HG03354 (cell line): Measurements from ENCODE around the gene CNDP2.
"Not testable (repeated sequence)": the region's sequence is repeated elsewhere in the genome, so short reads cannot be mapped to it uniquely, and the experiment has no call there.

ENCODE experiments used
- ATAC-seq: cut with Tn5 transposase; IDR thresholded peaks from one replicate; pipeline ENCODE4 v1.9.1; 2021; ENCODE audit warnings: mild to moderate bottlenecking; ENCODE audit not compliant: unreplicated experiment, poor library complexity, severe bottlenecking

The CNDP2 gene

DNA sequence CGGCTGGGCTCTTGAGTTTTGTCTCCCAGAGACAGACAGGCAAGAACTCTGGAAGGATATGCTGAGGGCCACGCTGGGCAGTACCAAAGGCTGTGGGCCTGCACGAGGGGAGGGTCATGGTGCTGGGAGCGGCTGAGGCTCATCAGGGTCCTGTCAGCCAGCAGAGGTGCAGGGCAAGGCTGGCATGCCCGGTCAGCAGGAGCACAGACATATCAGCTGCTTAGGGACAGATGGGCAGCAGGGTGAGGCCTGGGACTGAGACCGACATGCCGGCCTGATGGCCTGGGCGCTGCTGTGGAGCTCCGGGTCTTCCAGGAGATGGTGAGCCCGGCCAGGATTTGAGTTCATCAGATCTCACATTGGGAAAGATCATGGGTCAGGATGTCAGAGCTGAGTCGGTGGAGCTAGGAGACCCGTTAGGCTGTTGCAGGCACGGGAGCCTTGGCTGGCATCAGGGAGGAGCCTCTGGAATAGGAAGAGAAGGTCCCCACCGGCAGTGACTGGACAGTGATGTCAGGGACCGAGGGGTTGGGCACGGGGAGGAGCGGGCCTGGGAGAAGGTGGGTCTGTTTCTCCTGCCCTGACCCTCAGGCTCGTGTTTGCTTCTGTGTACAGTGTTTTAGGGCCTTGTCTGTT, 18.8 kb downstream of the CNDP2 start:
- no peak for ATAC-seq

DNA sequence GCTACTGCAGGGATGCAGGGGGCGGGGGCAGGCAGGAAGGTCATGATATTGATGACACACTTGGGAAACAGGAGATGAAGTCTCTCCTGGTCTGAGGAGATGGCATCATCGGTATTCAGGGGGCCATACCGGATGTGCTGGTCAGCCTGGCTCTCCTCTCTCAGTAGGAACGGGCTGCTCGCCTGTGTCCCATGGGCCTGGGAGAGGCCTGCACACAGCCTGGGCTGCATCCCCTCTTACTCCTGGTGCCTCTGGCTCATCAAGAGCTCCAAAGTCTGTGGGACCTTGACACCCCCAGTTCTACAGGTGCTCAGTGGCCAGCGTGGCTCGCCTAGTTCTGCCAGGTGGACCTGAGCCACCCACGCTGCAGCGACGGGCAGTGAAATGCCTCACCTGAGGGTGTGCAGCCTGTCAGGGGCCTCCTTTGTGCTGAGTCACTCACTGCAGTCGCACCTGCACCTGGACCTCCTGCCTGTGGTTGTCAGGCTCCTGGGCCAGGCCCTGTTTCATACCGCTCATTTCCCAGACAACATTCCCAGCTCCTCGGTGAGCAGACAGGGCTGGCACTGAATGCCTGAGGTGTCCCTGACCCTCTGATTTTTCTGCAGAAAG, 19.6 kb downstream of the CNDP2 start:
- no peak for ATAC-seq

DNA sequence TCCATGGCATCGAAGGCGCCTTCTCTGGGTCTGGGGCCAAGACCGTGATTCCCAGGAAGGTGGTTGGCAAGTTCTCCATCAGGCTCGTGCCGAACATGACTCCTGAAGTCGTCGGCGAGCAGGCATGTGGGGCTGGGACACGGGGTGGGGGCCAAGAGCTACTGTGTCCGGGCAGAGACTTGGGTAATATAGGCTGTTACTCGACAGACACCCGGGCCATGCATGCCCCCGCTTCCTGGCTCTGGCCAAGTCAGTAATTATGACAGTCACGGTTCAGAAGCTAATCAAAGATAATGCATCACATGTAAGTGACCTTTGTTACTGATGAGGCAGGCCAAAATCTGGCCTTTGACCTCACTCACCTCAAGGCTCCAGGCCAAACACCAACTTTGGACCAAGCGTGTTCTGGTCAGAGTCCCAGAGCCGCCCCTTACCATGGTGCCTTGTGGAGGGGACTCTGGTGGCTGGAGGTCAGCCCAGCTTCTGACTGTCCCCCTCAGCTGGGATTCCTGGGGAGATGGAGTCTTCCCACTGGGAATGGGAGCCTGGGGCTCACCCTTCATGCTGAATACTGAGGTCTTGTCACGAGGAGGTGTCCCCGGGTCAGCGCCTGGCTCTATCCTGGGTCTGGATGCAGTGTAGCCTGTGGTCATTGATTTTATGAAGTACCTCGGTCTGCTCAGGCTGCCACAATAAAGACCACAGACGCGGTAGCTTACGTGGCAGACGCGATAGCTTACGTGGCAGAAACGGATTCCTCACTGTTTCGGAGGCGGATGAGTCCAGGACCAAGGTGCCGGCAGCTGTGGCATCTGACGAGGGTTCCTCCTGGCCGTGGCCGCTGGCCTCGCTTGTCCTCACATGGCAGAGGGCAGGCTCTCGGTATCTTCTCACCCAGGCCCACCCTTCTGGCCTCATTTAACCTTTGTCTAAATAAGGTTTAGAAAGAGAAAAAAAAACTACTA, 20.4 kb downstream of the CNDP2 start:
- ATAC-seq, result no peak

DNA sequence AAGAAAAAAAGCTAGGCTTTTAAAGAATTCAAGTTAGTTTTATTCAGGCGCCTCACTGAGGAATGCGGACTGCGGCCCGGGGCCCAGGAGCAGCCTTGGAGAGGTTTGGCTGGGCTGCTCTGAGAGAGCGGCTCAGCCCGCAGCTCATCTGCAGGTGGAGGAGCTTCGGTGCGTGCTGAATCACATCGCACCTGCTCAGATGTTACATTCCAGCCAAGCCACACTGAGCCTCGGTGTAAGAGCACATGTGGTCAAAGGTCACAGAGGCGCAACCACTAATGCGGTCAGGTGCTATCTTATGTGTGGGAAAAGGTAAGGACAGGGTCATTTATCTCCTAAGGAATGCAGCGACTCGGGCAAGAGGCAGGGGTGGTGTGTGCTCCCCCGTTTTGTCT, 21.1 kb downstream of the CNDP2 start:
- ATAC-seq, result no peak

DNA sequence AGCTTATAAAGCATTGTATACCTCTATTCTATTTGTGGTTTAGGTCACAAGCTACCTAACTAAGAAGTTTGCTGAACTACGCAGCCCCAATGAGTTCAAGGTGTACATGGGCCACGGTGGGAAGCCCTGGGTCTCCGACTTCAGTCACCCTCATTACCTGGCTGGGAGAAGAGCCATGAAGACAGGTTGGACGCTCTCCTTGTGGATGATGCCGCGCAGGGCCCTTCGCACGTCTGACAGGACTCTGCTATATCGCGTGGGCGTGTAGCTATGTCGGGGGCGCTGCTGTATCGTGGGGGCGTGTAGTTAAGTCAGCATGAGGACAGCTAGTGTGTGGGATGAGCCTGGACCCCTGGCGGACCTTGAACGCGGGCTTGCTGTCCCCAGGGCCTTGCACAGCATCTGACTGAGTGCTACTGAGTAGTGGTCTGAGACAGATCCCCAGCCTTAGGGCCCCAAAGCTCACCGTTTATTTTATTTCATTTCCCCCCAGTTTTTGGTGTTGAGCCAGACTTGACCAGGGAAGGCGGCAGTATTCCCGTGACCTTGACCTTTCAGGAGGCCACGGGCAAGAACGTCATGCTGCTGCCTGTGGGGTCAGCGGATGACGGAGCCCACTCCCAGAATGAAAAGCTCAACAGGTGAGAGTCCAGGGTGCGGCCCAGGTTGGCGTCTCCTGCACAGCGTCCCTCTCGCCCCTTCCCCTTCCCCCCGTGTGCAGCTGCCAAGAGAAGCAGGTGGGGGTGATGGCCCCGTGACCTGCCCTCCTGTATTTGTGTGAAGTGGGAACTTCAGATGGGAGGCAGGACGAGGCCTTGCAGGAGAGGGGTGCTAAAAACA, 22.5 kb downstream of the CNDP2 start:
- no peak for ATAC-seq

DNA sequence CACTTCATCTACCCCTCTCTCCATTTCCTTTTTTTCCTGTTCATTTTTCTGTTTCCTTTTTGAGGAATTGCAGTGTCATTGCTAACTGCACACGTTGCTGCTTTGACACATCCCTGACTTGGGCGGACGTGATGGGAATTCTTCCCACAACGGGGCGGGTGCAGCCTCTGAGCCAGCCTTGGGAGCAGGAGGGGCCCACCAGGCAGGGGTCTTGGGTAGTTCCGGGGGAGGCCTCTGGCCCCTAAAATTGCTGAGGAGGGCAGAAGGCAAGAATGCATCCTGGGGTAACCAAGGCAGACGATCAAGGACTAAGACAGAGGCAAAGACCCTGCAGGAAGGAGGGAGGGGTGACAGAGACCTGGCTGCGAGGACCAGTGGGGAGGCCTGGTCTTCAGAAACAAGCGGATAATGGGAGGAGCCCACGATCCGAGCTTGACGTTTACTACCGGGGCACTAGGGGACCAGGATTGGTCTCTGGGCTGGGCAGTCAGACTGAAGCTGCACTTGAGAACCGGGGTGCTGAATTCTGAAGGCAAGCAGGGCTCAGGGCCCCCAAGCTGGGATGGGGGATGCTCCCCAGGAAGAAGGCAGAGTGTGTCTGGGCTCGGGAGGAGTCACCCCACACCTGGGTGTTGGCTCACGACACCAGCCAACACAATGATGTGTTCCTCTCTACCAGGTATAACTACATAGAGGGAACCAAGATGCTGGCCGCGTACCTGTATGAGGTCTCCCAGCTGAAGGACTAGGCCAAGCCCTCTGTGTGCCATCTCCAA, 23.3 kb downstream of the CNDP2 start:
- no peak for ATAC-seq

DNA sequence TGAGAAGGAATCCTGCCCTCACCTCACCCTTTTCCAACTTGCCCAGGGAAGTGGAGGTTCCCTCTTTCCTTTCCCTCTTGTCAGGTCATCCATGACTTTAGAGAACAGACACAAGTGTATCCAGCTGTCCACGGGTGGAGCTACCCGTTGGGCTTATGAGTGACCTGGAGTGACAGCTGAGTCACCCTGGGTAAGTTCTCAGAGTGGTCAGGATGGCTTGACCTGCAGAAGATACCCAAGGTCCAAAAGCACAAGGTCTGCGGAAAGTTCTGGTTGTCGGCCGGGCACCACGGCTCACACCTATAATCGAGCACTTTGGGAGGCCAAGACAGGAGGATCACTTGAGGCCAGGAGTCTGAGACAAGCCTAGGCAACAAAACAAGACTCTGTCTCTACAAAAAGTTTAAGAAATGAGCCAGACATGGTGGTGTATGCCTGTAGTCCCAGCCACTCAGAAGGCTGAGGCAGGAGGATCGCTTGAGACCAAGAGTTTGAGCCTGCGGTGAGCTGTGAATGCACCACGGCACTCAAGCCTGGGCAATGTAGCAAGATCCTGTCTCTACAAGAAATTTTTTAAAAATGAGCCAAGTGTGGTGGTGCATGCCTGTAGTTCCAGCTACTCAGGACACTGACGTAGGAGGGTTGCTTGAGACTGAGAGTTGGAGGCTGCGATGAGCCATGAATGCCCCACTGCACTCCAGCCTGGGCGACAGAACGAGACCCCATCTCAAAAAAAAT, 24.1 kb downstream of the CNDP2 start:
- no peak for ATAC-seq

DNA sequence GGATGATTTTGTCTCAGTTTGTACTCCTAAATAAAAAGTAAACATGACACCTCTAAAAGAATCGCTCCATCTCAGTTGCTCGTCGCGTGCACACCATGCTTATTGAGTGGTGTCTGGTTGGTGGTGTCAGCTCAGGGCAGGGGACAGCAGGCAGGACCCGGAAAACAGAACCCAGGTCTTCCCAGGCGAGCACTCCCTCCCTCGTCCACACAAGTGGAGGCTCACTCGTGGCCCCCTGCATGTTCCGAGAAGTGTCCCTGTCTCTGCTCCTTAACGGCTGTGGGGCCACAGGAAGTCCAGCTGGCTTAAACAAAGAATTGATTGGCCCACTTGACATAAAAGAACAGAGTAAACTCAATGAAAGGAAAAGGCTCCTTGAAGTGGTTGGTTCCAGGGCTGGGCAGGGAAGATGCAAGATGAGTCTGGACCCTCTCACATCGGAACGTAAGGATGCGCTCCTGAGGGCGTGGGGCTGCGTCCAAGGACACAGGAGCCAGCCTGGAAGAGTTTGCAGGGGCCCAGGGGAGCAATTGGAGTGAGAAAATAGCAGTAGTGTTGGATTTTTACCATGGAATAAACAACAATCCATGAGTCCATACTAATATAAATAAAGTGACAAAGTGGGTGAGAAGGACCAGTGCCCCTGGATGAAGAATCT, 25.0 kb downstream of the CNDP2 start:
- no peak for ATAC-seq

DNA sequence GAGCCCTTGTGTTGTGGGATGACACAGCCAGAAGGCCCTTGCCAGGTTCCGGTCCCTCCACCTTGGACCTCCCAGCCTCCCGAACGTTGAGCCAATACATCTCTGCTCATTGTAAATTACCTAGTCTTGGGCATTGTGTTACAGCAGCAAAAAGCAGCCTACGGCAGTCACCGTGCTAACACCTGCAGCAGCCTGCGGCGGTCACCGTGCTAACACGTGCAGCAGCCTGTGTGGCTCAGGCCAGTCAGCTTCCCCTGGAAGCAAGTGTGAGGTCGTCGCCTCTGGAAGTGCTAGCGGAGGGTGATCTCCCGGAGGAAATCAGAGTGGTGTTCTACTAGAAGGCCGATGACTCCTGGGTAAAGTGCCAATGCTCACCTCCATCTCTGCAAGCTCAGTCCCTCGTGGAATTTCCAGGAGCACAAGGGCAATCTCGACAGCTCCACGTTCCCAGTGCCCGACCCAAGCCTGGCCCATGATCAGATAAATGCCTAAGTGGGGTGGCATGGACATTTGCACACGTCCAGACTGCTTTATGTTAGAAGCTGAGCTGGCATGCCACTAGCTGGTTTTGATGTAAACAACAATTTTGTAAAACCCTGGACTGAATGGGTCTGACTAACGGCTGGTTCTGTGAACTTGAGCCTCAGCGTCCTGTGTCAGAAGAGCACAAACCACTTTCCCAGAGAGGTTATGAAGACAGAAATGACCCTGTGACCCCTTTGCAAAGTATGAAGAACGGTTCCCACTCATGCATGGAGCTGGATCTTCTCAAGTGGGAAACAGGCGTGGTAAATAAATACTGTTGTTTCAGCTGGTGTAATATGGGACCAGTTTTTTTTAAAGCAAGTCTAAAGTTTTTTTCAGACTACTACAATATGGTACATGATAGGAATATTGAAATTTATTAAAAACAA, 26.7 kb downstream of the CNDP2 start:
- ATAC-seq, result no peak

DNA sequence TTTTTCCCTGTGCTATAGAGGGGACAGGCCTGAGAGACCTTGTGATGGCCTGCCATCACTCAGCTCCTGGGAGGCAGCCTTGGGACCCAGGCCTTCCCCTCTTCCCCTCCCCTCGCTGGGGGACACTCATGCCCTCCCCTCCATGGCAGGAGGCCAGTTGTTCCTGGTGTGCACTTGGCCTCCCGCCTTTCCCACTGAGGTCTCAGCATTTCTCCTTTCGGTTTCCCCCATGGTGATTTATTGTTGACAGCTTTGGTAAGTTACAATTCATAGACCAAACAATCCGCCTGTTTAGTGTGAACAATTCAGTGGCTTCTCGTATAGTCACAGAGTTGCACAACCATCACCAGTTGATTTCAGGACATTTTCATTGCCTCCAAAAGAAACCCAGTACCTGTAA, 27.9 kb downstream of the CNDP2 start:
- no peak for ATAC-seq

DNA sequence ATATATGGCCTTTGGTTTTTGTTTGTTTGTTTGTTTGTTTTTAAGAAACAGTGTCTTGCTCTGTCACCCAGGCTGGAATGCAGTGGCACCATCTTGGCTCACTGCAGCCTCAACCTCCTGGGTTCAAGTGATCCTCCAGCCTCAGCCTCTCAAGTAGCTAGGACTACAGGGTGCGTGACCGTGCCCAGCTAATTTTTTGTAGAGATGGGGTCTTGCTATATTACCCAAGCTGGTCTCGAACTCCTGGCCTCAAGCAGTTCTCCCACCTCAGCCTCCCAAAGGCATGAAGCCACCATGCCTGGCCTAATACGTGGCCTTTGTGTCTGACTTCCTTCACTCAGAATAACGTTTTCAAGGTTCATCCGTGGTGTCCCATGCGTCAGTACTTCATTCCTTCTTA, 28.8 kb downstream of the CNDP2 start:
- ATAC-seq, result not testable (repeated sequence)

DNA sequence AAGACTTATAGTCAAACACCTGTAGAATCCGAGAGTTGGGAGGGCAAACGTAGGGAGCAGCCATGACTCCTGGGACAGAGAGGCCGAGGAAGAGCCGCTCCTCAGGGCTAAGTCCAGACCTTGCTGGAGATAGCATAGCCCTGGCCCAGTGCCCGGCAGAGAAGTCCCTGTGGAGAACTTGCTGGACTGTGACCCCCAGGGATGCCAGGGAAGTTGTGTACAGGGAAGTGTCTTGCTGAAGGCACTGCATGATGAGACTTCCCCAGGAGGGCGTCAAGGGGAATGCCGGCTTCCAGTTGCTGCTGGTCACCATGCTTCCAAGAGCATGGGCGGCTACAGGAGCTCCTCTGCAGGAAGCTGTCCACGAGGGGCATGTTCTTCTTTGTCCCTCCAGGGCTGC, 29.6 kb downstream of the CNDP2 start:
- ATAC-seq, result no peak

DNA sequence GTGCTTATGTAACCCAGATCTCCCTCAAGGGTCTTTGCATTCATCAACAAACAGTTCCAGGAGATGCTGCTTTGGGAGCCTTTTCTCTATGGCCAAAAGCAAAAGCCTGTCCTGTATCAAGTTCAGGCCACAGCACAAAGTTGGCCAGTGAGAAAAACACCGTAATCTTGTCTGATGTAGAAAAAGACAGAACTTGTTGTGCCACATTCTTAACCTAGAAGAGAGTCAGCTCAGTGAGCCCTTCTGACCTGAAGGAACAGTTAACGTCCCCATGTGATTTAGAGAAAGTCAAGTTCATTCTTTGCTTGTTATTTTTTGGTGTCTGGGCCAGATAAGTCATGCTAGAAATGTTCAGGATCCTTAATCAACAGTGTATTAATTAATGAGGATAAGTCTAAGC, 30.3 kb downstream of the CNDP2 start:
- no peak for ATAC-seq

DNA sequence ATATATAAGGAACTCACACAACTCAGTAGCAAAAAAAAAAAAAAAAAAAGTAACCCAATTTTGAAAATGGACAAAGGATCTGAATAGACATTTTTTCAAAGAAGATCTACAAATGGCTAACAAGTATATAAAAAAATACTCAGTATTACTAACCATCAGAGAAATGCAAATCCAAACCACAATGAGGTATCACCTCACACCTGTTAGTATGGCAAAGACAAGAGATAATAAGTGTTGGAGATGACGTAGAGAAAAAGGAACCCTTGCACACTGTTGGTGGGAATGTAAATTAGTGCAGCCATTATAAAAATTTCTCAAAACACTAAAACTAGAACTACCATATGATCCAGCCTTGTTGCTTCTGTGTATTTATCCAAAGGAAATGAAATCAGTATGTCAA, 32.3 kb downstream of the CNDP2 start:
- peak; percentile 80 for ATAC-seq

DNA sequence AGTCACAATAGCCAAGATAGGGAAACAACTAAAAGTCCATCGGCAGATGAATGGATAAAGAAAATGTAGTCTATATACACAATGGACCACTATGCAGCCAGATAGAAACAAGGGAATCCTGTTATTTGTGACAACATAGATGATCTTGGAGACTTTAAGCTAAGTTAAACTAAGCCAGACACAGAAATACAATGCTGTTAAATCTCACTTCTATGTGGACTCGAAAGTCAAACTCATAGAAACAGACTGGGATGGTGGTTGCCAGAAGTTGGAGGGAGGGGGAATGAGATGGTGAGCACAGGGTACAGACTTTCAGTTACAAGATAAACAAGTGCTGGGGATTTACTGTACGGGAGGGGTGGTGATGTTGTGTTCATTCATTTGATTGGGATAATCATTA, 32.8 kb downstream of the CNDP2 start:
- ATAC-seq, result peak; percentile 11

DNA sequence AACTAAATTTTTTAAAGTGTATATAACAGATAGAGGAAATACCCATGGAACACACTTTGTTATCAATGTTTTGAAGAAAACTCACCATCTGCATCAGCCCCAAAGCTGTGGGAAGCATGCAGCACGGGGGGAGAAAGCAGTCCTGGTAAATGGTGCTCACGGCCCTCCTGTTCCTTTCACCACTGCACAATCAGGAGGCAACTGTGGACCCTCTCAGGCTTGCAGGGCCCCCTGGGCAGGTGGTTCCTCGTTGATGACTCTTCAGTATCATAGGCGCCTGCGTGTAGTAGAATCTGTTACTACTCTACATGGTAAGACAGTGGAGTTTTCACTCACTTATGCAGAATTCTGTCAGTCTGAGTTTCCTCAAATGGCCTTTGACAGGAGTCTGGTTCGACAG, 33.2 kb downstream of the CNDP2 start:
- ATAC-seq, result no peak
